Panc1 (cell line): Measurements from ENCODE around the gene NDUFV3. TPM values are rescaled to one million over a fixed set of nuclear protein-coding genes. Genes with fewer than 3 reads are reported as not detected.

ENCODE experiments used
- ATAC-seq: fragments of 200-7000 bp; cut with Tn5 transposase; 2 replicates; pipeline ENCODE4 v1.9.1; 2020; ENCODE audit warnings: mild to moderate bottlenecking, moderate library complexity
- BruUV-seq: library from RNA; stranded (reverse); fragments of 400-500 nt; replicated peaks from 2 replicates; lab custom pipeline; 2021; lab: Mats Ljungman, UMichigan
- CTCF ChIA-PET: fragments of 300-600 bp; sonication (Branson Sonifier 250); formaldehyde crosslinking; loops from one replicate; lab custom pipeline; 2022; ENCODE audit warnings: antibody characterized with exemption; lab: Charles Lee
- POLR2A ChIA-PET: fragments of 300-600 bp; sonication (Branson Sonifier 250); formaldehyde crosslinking; loops from one replicate; lab custom pipeline; 2022; ENCODE audit warnings: antibody characterized with exemption; lab: Charles Lee
- DNase-seq: peaks from one replicate; pipeline ENCODE4 v3.0.0-alpha.2; 2010; ENCODE audit warnings: low read depth, low spot score
- H3K27ac ChIP-seq: 2 replicates; pipeline ENCODE4 v1.5.1; 2011; ENCODE audit warnings: mild to moderate bottlenecking, low read length, inconsistent platforms
- H3K27me3 ChIP-seq: fragments of 200-500 bp; sonication (Bioruptor generic); 2 replicates; pipeline ENCODE4 v1.6.0; 2014; ENCODE audit warnings: low read length, inconsistent platforms; ENCODE audit not compliant: control insufficient read depth, insufficient read depth
- H3K36me3 ChIP-seq: fragments of 200-500 bp; sonication (Bioruptor generic); 2 replicates; pipeline ENCODE4 v1.5.1; 2014; ENCODE audit warnings: inconsistent platforms, mild to moderate bottlenecking, low read length, moderate library complexity; ENCODE audit not compliant: control insufficient read depth, insufficient read depth
- H3K4me1 ChIP-seq: 2 replicates; pipeline ENCODE4 v1.5.1; 2011; ENCODE audit warnings: inconsistent platforms, mild to moderate bottlenecking, low read length, moderate library complexity; ENCODE audit not compliant: control insufficient read depth, insufficient read depth
- H3K4me3 ChIP-seq, 2 experiments: 2 replicates each; pipeline ENCODE4 v1.5.1; 2011 to 2012; ENCODE audit warnings: low read depth in 2 of 2, low read length in 2 of 2, mild to moderate bottlenecking in 2 of 2, inconsistent platforms in 1 of 2, moderate library complexity in 1 of 2
- H3K9me3 ChIP-seq: fragments of 200-500 bp; sonication (Bioruptor generic); 2 replicates; pipeline ENCODE4 v1.5.1; 2014; ENCODE audit warnings: low read depth, mild to moderate bottlenecking, inconsistent platforms, low read length, moderate library complexity; ENCODE audit not compliant: control insufficient read depth, insufficient read depth
- POLR2AphosphoS5 ChIP-seq: IDR thresholded peaks from 2 replicates; pipeline ENCODE4 v1.6.1; 2012; ENCODE audit warnings: mild to moderate bottlenecking, low read depth, low read length, moderate library complexity
- SIN3A ChIP-seq: IDR thresholded peaks from 2 replicates; pipeline ENCODE4 v1.6.1; 2012; ENCODE audit warnings: low read depth, mild to moderate bottlenecking, low read length, moderate library complexity, borderline replicate concordance; ENCODE audit not compliant: insufficient read depth
- TCF7L2 ChIP-seq: IDR thresholded peaks from 2 replicates; pipeline ENCODE4 v1.6.1; 2011; ENCODE audit warnings: mild to moderate bottlenecking, low read depth, low read length, inconsistent platforms
- in situ Hi-C: cut with HindIII; loops from 2 replicates; pipeline ENCODE4 v1.10.0; 2016; ENCODE audit warnings: low sequenced_read_pairs, low pct_unique_long_range_greater_than_20kb
- intact Hi-C: fragments of 100-400 bp; cut with micrococcal nuclease; formaldehyde crosslinking; loops from one replicate; pipeline ENCODE4 v1.10.0; 2022; ENCODE audit not compliant: unreplicated experiment
- total RNA-seq: library from RNA; stranded (reverse); gene quantifications from one replicate; pipeline ENCODE4 v1.2.1, GENCODE V29; 2021; ENCODE audit not compliant: unreplicated experiment
- TF ChIP-seq, protein P1 (sequence below): fragments of 450-650 bp; IDR thresholded peaks from 2 replicates; pipeline ENCODE4 v1.5.1; 2017; ENCODE audit warnings: mild to moderate bottlenecking
- TF ChIP-seq, protein P2 (sequence below), 2 experiments: IDR thresholded peaks; 2 replicates each; pipeline ENCODE4 v1.6.1; 2011 to 2012; ENCODE audit warnings: low read depth in 2 of 2, control low read depth in 1 of 2, low read length in 1 of 2, mild to moderate bottlenecking in 1 of 2, moderate library complexity in 1 of 2; ENCODE audit not compliant: insufficient read depth in 1 of 2

Gene NDUFV3
- total RNA-seq, 1 experiment from 2014 or later = 21.1 TPM

DNA sequence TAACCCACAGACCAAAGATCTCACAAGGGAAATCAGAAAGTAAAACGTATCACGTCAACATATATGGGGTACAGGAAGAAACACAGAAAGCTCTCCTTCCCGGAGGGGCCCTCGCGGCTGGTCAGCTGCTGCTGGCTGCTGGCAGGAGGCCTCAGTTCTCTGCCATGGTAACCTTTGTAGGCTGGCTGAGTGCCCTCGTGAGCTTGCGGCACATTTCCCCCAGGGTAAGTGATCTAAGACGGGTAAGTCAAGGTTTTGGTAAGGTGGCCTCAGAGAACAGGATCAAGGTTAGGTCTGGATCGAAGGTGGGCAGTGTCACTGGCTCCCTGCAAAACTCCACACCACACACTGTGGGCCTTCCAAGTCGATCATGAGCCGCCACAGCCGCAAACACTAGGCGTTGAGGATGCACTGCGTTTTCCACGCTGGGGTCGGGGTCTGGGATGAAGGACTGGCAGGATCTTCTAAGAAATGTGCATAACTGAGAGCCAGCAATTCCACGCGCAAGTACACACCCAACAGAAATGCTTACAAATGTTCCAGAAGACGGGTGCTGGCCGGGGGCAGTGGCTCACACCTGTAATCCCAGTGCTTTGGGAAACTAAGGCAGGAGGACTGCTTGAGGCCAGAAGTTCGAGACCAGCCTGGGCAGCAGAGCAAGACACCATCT is 47.7 kb upstream of the NDUFV3 start:
- Histone ChIP-seq H3K36me3 (no peaks in the 10 kb centered on the region; the same call in 1 of the 2 replicates), H3K4me3 (no peak overlapping the region), H3K27me3 (no peaks in the 10 kb centered on the region), H3K27ac (no peak overlapping the region), H3K4me1 (no peaks in the 10 kb centered on the region), H3K9me3 (no peaks in the 10 kb centered on the region)
- in situ Hi-C loops (no loop called here), intact Hi-C loops (no loop called here)
- ATAC-seq = no peak
- TF ChIP-seq, protein P1, sequence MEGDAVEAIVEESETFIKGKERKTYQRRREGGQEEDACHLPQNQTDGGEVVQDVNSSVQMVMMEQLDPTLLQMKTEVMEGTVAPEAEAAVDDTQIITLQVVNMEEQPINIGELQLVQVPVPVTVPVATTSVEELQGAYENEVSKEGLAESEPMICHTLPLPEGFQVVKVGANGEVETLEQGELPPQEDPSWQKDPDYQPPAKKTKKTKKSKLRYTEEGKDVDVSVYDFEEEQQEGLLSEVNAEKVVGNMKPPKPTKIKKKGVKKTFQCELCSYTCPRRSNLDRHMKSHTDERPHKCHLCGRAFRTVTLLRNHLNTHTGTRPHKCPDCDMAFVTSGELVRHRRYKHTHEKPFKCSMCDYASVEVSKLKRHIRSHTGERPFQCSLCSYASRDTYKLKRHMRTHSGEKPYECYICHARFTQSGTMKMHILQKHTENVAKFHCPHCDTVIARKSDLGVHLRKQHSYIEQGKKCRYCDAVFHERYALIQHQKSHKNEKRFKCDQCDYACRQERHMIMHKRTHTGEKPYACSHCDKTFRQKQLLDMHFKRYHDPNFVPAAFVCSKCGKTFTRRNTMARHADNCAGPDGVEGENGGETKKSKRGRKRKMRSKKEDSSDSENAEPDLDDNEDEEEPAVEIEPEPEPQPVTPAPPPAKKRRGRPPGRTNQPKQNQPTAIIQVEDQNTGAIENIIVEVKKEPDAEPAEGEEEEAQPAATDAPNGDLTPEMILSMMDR = no peak
- TF ChIP-seq TCF7L2 (no peak), SIN3A (no peak), POLR2AphosphoS5 (no peak)
- TF ChIP-seq, protein P2, sequence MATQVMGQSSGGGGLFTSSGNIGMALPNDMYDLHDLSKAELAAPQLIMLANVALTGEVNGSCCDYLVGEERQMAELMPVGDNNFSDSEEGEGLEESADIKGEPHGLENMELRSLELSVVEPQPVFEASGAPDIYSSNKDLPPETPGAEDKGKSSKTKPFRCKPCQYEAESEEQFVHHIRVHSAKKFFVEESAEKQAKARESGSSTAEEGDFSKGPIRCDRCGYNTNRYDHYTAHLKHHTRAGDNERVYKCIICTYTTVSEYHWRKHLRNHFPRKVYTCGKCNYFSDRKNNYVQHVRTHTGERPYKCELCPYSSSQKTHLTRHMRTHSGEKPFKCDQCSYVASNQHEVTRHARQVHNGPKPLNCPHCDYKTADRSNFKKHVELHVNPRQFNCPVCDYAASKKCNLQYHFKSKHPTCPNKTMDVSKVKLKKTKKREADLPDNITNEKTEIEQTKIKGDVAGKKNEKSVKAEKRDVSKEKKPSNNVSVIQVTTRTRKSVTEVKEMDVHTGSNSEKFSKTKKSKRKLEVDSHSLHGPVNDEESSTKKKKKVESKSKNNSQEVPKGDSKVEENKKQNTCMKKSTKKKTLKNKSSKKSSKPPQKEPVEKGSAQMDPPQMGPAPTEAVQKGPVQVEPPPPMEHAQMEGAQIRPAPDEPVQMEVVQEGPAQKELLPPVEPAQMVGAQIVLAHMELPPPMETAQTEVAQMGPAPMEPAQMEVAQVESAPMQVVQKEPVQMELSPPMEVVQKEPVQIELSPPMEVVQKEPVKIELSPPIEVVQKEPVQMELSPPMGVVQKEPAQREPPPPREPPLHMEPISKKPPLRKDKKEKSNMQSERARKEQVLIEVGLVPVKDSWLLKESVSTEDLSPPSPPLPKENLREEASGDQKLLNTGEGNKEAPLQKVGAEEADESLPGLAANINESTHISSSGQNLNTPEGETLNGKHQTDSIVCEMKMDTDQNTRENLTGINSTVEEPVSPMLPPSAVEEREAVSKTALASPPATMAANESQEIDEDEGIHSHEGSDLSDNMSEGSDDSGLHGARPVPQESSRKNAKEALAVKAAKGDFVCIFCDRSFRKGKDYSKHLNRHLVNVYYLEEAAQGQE (IDR thresholded peaks at IDR 0.05; ENCODE audit: insufficient read depth in 1 of 2, low read depth in 2 of 2, low read length in 1 of 2) = no peak
- ChIA-PET CTCF (no interaction called here), POLR2A (no interaction called here)
- no peak for DNase-seq
- BruUV-seq = no TSS peak

DNA sequence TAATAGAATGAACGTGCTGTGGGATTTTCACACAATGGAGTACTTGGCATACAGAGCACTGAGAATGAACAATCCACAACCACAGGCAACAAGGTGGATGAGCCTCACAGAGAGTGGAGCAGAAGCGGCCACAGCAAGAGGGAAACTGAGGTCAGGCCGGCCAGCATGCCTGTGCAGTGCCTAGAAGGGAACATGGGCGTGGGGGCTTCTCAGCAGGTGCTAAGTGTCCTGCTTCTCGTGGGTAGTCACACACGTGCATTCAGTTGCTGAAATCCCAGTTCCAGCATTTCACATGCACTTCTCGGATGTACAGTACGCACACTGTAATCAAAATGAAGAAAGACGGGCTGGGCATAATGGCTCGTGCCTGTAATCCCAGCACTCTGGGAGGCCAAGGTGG is 46.9 kb upstream of the NDUFV3 start:
- Histone ChIP-seq H3K4me1 (no peaks in the 10 kb centered on the region), H3K36me3 (no peaks in the 10 kb centered on the region; the same call in 1 of the 2 replicates), H3K27me3 (no peaks in the 10 kb centered on the region), H3K9me3 (no peaks in the 10 kb centered on the region), H3K4me3 (no peak overlapping the region), H3K27ac (no peak overlapping the region)
- ChIA-PET POLR2A (no interaction called here), CTCF (no interaction called here)
- TF ChIP-seq, protein P2 (IDR thresholded peaks at IDR 0.05; ENCODE audit: insufficient read depth in 1 of 2, low read depth in 2 of 2, low read length in 1 of 2) = no peak
- TF ChIP-seq TCF7L2 (no peak), POLR2AphosphoS5 (no peak), SIN3A (no peak)
- TF ChIP-seq, protein P1 = no peak
- in situ Hi-C loops = no loop called here
- ATAC-seq (no peak), DNase-seq (no peak)
- TSS peak; percentile 20 for BruUV-seq
- intact Hi-C loops = no loop called here
